ENCODE data around the gene MAP2K7.

MAP2K7 gene

DNA sequence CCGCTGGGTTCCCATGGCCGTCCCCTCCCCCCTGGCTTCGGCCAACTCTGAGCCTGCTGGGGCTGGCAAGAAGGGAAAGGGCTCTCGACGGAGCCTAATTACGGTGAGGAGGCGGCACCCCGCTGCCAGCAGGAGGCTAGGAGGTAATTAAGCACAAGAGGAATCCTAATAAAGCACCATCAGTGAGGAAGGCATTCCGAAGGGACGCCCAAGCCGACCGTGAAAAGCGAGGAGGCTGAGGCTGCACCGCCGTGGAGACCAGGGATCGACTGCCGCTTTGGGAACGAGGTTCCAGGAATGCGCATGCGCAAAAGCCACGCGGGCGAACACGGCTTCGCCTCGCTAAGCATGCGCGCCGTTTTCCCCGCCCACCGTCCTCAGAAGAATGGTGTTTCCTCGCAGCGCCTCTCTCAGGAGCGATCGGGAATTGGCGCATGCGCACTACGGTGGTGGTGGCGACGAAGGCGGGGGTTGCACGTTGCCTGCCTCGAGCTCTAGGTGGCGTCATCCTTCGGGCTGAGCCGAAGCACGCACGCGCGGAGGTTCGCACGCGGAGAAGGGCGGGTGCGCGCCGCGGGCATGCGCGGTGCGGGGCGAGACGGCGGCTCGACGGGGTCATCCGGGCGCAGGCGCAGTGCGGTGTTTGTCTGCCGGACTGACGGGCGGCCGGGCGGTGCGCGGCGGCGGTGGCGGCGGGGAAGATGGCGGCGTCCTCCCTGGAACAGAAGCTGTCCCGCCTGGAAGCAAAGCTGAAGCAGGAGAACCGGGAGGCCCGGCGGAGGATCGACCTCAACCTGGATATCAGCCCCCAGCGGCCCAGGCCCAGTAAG lies at the start of gene MAP2K7:
MAP2K7 (plus strand) TSS at position 634 of the 830 bp plus-strand sequence; CDS start at position 702, 68 bp downstream.
- peak; percentile 99 to 100 for DNase-seq
- peaks cover 0 to 16% (median 16%) of the 10 kb centered on the region in 3 donors for H3K36me3 ChIP-seq
- peak within 1 kb of the TSS; percentile 76 to 79 for H3K4me3 ChIP-seq
- peaks cover 0 to 11% of the 10 kb centered on the region in 2 donors for H3K27me3 ChIP-seq
- TF ChIP-seq CTCF (IDR thresholded peaks at IDR 0.05) = peak; percentile 33 to 38
- intact Hi-C loops (cut with DNase I; ENCODE audit: low total_unique reads) = loop anchor here (5.0 kb wide), 1 partner anchor 51 kb away; no protein-coding TSS in a partner anchor
- H3K9me3 ChIP-seq = no peaks in the 10 kb centered on the region
- peak within 1 kb of the TSS; percentile 82 to 84 for H3K27ac ChIP-seq
- H3K4me1 ChIP-seq = peaks cover 0 to 49% (median 35%) of the 10 kb centered on the region in 4 donors

DNA sequence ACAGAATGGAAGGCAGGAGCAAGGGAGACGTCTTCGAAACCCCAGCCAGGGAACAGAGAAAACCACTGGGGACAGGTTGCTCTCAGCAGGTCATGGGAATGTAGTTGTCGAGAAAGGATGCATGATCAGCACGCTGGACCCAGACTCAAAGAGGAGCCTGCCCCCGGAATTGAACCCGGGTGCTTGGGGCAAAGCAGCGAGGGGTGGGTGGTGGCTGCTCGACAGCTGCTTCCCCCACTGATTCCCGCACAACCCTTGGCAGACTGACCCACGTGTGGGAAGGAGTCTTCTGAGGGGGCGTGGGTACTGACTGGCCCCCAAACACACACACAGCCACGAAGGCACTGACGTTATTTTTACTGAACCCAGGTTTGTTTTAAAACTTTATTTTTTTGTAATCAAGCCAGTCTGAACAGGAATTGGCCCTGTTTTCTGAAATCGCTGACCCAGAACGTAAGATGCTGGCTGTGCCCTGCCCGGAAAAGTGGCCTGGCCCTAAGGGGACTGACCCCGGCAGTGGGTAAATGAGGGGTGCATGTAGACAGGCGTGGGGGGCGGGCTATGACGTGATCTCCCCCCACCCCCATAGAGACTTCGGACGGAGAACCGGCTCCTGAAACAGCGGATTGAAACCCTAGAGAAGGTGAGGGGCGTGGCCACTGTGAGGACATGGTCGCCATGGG lies 48.1 kb upstream of the MAP2K7 start:
- peaks cover 0 to 24% of the 10 kb centered on the region in 2 donors for H3K27me3 ChIP-seq
- peaks cover 0 to 50% (median 16%) of the 10 kb centered on the region in 3 donors for H3K36me3 ChIP-seq
- intact Hi-C loops (cut with DNase I; ENCODE audit: low total_unique reads) = no loop called here

GRCh38 chr19:7856109-7856591 lies 47.5 kb upstream of the MAP2K7 start:
- Histone ChIP-seq H3K27ac (no peak overlapping the region), H3K36me3 (peaks cover 0 to 55% (median 16%) of the 10 kb centered on the region in 3 donors)
- intact Hi-C loops (cut with DNase I; ENCODE audit: low total_unique reads) = no loop called here

More for the DNA sequence above, 48.1 kb upstream of the MAP2K7 start:
- no peak overlapping the region for H3K4me3 ChIP-seq
- H3K9me3 ChIP-seq = no peaks in the 10 kb centered on the region
- no peak for TF ChIP-seq CTCF (IDR thresholded peaks at IDR 0.05)
- no peak overlapping the region for H3K27ac ChIP-seq
- peaks cover 0 to 8% (median 0%) of the 10 kb centered on the region in 4 donors for H3K4me1 ChIP-seq
- DNase-seq = no peak

GRCh38 chr19:7856679-7857663 lies 46.7 kb upstream of the MAP2K7 start:
- Histone ChIP-seq H3K36me3 (peaks cover 0 to 58% (median 16%) of the 10 kb centered on the region in 3 donors), H3K27me3 (peaks cover 0 to 37% of the 10 kb centered on the region in 2 donors), H3K4me3 (no peak overlapping the region), H3K9me3 (no peaks in the 10 kb centered on the region), H3K27ac (no peak overlapping the region), H3K4me1 (peaks cover 0 to 13% (median 1%) of the 10 kb centered on the region in 4 donors)
- TF ChIP-seq CTCF (IDR thresholded peaks at IDR 0.05) = no peak
- DNase-seq = no peak
- intact Hi-C loops (cut with DNase I; ENCODE audit: low total_unique reads) = no loop called here

More at GRCh38 chr19:7856109-7856591, 47.5 kb upstream of the MAP2K7 start:
- Histone ChIP-seq H3K9me3 (no peaks in the 10 kb centered on the region), H3K27me3 (peaks cover 0 to 30% of the 10 kb centered on the region in 2 donors), H3K4me3 (no peak overlapping the region), H3K4me1 (peaks cover 0 to 8% (median 0%) of the 10 kb centered on the region in 4 donors)
- no peak for DNase-seq
- TF ChIP-seq CTCF (IDR thresholded peaks at IDR 0.05) = no peak

DNA sequence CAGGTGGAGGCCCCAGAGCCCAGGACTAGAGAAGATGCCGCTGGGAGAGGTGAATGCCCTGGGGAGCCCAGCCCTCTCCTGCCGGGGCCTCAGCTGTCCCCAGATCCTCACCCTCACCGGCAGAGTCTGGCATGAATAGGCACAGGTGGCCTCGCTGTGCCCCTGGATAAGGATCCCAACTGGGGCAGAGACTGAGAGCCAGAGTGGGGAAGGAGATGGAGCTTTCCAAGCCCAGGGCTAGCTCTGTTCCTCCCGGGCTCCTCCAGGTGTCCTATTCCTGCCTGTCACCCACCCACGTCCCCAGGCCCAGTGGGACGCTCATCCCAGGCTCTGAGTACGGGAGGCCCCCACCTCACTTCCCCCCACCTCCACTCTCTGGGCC lies 46.0 kb upstream of the MAP2K7 start:
- H3K4me3 ChIP-seq = no peak overlapping the region
- H3K27me3 ChIP-seq = peaks cover 0 to 42% of the 10 kb centered on the region in 2 donors
- no peak for TF ChIP-seq CTCF (IDR thresholded peaks at IDR 0.05)
- DNase-seq = no peak
- peaks cover 0 to 59% (median 16%) of the 10 kb centered on the region in 3 donors for H3K36me3 ChIP-seq
- intact Hi-C loops (cut with DNase I; ENCODE audit: low total_unique reads) = no loop called here
- peaks cover 0 to 18% (median 3%) of the 10 kb centered on the region in 4 donors for H3K4me1 ChIP-seq
- H3K27ac ChIP-seq = no peak overlapping the region
- no peaks in the 10 kb centered on the region for H3K9me3 ChIP-seq

Measured in tibial artery (tissue), 4 donors.